Ascending aorta (tissue), 2 donors: Measurements from ENCODE around the gene NPTX1. TPM values are rescaled to one million over a fixed set of nuclear protein-coding genes. Genes with fewer than 3 reads are reported as not detected.

ENCODE experiments used
- DNase-seq, 2 donors: peaks; one replicate each; pipeline ENCODE4 v3.0.0-alpha.2; 2019; ENCODE audit warnings: low spot score in 2 of 2
- H3K27ac ChIP-seq, 2 donors: fragments of 200-600 bp; sonication (generic); one replicate each; pipeline ENCODE4 v1.5.1; 2016 to 2017; ENCODE audit warnings: mild to moderate bottlenecking in 1 of 2
- H3K27me3 ChIP-seq: fragments of 200-600 bp; sonication (generic); one replicate; pipeline ENCODE4 v1.5.1; 2017
- H3K36me3 ChIP-seq, 2 donors: fragments of 200-600 bp; sonication (generic); one replicate each; pipeline ENCODE4 v1.5.1; 2016
- H3K4me1 ChIP-seq, 2 donors: fragments of 200-600 bp; sonication (generic); one replicate each; pipeline ENCODE4 v1.5.1; 2016 to 2017; ENCODE audit warnings: mild to moderate bottlenecking in 1 of 2
- H3K4me3 ChIP-seq, 2 donors: fragments of 200-600 bp; sonication (generic); one replicate each; pipeline ENCODE4 v1.5.1; 2016 to 2017; ENCODE audit warnings: mild to moderate bottlenecking in 1 of 2
- H3K9me3 ChIP-seq, 2 donors: fragments of 200-600 bp; sonication (generic); one replicate each; pipeline ENCODE4 v1.5.1; 2016
- intact Hi-C: fragments of 100-400 bp; cut with DNase I; formaldehyde crosslinking; loops from one replicate; pipeline ENCODE4 v1.15.1; 2023
- total RNA-seq: library from RNA; depleted of rRNA; stranded (reverse); fragments of >200 nt; gene quantifications from one replicate; pipeline ENCODE4 v1.1.0, GENCODE V29; 2016
- TF ChIP-seq, protein P1 (sequence below), 3 experiments: fragments of 200-600 bp in 2 of 3; fragments of 450-650 bp in 1 of 3; sonication (generic) in 2 of 3; IDR thresholded peaks; one replicate each; pipeline ENCODE4 v1.5.1; 2016 to 2019; ENCODE audit warnings: antibody characterized with exemption in 3 of 3, mild to moderate bottlenecking in 1 of 3, moderate library complexity in 1 of 3

NPTX1 gene
- total RNA-seq, 1 donor from 2014 or later = not detected

- H3K27me3 ChIP-seq = no peaks in the 10 kb centered on the region
- no peaks in the 10 kb centered on the region for H3K36me3 ChIP-seq
- TF ChIP-seq, protein P1, sequence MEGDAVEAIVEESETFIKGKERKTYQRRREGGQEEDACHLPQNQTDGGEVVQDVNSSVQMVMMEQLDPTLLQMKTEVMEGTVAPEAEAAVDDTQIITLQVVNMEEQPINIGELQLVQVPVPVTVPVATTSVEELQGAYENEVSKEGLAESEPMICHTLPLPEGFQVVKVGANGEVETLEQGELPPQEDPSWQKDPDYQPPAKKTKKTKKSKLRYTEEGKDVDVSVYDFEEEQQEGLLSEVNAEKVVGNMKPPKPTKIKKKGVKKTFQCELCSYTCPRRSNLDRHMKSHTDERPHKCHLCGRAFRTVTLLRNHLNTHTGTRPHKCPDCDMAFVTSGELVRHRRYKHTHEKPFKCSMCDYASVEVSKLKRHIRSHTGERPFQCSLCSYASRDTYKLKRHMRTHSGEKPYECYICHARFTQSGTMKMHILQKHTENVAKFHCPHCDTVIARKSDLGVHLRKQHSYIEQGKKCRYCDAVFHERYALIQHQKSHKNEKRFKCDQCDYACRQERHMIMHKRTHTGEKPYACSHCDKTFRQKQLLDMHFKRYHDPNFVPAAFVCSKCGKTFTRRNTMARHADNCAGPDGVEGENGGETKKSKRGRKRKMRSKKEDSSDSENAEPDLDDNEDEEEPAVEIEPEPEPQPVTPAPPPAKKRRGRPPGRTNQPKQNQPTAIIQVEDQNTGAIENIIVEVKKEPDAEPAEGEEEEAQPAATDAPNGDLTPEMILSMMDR (IDR thresholded peaks at IDR 0.05) = no peak
- no peak for DNase-seq
- no peak overlapping the region for H3K4me3 ChIP-seq
- H3K9me3 ChIP-seq = no peaks in the 10 kb centered on the region
- H3K4me1 ChIP-seq = peaks cover 4 to 21% of the 10 kb centered on the region in 2 donors
- intact Hi-C loops = no loop called here
- peak overlapping the region; percentile 65 to 81 for H3K27ac ChIP-seq
These were observed 27.0 kb downstream of the NPTX1 start for GRCh38 chr17:80449194-80449929.

DNA sequence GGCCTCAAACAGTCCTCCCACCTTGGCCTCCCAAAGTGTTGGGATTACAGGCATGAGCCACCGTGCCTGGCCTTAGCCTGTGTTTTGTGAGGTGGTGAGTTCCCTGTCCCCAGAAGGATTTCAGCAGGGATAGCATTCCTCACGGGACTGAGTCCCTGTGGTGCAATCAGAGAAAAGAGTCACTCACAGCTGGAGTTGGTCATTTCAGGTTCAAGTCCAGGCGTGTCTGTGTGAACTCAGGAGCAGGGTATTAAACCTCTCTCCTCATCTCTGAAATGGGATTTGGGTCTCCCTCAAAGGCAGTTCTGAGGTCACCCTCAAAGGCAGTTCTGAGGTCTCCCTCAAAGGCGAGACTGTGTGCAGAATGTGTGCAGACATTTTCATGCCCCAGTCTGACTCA, 28.6 kb downstream of the NPTX1 start:
- TF ChIP-seq, protein P1 (IDR thresholded peaks at IDR 0.05) = no peak
- H3K4me1 ChIP-seq = peaks cover 0 to 16% of the 10 kb centered on the region in 2 donors
- intact Hi-C loops = no loop called here
- no peaks in the 10 kb centered on the region for H3K9me3 ChIP-seq
- no peak overlapping the region for H3K4me3 ChIP-seq
- no peaks in the 10 kb centered on the region for H3K36me3 ChIP-seq
- no peak for DNase-seq
- H3K27me3 ChIP-seq = no peaks in the 10 kb centered on the region
- H3K27ac ChIP-seq = no peak overlapping the region

DNA sequence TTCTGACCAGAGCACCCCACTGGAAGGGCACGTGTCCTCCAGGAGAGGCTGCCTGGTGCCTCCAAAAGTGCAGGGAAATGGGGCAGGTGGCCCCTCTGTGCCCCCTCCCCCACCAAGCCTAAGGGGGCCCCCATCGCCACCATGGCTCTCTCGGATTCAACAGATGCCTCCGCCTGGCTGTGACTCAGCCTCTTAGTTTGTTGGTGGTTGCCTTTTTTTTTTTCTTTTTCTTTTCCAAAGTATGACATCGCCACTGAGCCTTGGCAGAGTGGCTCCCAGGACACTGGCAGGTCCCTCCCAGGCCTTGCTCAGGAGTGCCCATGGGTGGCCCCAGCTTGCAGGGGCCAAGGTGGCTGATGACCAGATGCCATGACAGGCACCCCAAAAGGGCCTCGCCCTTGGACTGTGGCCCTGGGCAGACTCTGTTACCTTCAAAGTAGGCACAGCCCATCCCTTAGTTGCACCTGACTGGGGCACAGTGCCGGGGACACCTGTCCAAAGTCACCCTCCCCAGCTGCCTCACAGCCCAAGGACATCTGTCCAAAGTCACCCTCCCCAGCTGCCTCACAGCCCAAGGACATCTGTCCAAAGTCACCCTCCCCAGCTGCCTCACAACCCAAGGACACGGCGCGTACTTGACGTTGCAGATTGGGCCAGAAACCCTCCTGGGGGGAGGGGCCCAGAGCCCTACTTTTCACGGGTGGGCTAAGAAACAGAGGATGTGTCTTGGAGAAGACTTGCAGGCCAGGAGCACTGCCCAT, 29.6 kb downstream of the NPTX1 start:
- no peak overlapping the region for H3K4me3 ChIP-seq
- no peak for DNase-seq
- intact Hi-C loops = no loop called here
- H3K9me3 ChIP-seq = no peaks in the 10 kb centered on the region
- TF ChIP-seq, protein P1 (IDR thresholded peaks at IDR 0.05) = no peak
- no peak overlapping the region for H3K27ac ChIP-seq
- peaks cover 0 to 16% of the 10 kb centered on the region in 2 donors for H3K4me1 ChIP-seq
- H3K36me3 ChIP-seq = no peaks in the 10 kb centered on the region
- H3K27me3 ChIP-seq = no peaks in the 10 kb centered on the region

- intact Hi-C loops = no loop called here
- H3K27ac ChIP-seq = no peak overlapping the region
- H3K27me3 ChIP-seq = no peaks in the 10 kb centered on the region
- DNase-seq = no peak
- H3K9me3 ChIP-seq = no peaks in the 10 kb centered on the region
- no peaks in the 10 kb centered on the region for H3K36me3 ChIP-seq
- peaks cover 0 to 16% of the 10 kb centered on the region in 2 donors for H3K4me1 ChIP-seq
- no peak overlapping the region for H3K4me3 ChIP-seq
- TF ChIP-seq, protein P1 (IDR thresholded peaks at IDR 0.05) = no peak
These were observed 30.7 kb downstream of the NPTX1 start for GRCh38 chr17:80445726-80446110.

DNA sequence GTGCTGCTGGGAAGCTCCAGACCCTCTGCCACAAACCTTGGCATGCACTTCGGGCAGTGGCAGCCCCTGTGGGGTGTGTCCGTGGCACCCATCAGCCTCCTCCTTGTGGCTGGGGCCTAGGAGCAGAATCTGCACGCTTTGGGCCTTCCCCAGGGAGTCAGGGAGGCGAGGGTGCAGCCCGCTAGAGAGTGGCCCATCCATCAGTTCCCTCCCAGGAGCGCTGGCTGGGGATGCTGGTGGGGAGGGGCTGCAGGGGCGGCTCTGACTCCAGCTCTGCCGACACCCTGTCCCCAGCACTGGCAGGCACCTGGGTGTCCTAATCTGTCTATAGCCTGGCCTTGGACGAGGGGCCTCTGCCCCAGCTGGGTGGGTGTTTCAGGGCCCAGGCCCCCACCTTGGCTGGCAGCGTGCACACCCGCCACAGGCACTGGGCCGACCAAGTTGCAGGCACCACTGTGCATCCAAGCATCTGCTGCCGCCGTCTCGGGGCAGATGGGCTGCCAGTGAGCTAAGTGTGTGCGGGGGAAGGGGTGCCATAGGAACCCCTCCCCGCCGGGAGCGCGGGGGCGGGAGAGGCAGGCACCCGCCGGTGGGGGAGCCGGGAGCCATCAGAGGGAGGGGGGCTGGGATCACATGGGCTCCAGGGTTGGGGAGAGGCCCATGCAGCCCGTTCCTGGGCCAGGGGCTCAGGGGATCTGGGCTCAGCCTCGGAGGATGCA, 31.2 kb downstream of the NPTX1 start:
- Histone ChIP-seq H3K27me3 (no peaks in the 10 kb centered on the region), H3K4me3 (no peak overlapping the region), H3K9me3 (no peaks in the 10 kb centered on the region), H3K36me3 (no peaks in the 10 kb centered on the region), H3K27ac (no peak overlapping the region), H3K4me1 (peaks cover 0 to 12% of the 10 kb centered on the region in 2 donors)
- DNase-seq = no peak
- TF ChIP-seq, protein P1 (IDR thresholded peaks at IDR 0.05) = no peak
- intact Hi-C loops = no loop called here
